Measurements from ENCODE around the gene KAZALD1.

The KAZALD1 gene

GRCh38 chr10:101095550-101096213, 33.9 kb downstream of the KAZALD1 start:
- DNase-seq = peak; percentile 51

DNA sequence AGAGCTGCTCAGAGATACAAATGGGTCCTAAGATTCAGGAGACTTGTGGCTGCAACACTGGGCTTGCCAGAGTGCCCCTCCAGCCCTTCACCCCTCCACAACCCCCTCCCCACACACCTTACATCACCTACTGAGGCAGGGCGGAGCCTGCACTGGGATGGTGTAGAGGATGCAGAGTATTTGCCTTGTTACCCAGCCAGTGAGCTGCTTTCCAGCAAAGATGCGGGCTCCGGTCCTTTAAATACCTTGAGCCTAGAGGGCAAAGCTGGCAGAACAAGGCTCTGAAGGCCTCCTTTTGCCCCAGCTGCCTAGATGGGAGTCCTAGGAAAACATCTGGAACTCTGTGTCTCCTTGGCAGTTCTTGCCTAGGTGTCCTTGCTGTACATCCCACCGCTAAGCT, 34.6 kb downstream of the KAZALD1 start:
- DNase-seq = no peak

DNA sequence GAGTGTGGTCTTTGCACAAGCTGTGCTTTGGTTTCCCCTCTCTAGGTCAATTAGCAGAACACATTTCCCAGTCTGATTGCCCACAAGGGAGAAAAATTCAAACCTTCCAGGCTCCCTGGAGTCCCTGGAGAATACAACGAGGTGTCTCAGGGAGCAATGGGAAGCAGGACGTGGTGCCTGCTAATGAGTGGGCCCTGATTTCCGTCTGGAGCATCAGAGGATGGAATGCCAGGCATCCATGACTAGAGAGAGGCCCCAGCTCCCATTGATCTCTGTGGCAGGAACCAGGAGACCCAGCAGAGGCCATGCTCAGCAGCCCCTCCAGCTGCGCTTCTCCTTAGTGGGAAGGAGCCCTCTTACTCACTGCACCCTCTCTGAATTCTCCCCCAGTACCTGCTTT, 36.1 kb downstream of the KAZALD1 start:
- no peak for DNase-seq

GRCh38 chr10:101099901-101100300, 38.1 kb downstream of the KAZALD1 start:
- DNase-seq = no peak

GRCh38 chr10:101101372-101101881, 39.6 kb downstream of the KAZALD1 start:
- DNase-seq = no peak

DNA sequence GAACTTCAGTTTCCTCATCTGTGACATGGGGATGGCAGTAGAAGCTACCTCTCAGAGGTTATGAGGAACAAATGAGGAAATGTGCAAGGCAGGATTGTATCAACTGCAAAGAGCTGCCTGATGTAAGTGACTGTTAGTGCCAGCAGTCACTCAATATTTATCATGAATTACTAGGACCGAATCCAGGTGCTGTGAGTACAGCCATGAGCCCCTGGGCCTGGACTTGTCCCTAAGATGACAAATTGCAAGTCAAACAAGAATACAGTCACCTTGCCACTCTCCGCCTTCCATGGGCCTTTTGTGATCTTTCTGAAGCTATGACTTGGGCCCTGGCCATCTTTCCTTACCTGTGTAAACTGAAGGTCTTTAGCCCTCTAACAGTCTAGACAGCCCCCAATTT, 41.6 kb downstream of the KAZALD1 start:
- DNase-seq = no peak

DNA sequence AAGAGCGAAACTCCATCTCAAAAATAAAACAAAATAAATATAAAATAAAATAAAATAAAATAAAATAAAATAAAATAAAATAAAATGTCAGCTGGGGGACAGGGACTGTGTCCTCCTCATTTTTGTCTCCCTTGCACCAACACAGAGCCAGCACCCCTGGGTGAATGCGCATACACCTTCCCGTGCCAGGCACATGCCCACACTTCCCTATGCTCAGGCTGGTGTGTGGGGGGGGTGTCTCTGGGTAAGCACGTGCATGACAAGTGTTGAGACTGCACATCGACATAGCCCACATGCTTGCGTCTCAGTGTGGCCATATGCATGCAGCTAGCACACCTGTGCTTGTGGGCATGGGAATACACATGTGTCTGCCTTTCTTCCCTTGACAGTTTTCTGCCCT, 44.6 kb downstream of the KAZALD1 start:
- no peak for DNase-seq

DNA sequence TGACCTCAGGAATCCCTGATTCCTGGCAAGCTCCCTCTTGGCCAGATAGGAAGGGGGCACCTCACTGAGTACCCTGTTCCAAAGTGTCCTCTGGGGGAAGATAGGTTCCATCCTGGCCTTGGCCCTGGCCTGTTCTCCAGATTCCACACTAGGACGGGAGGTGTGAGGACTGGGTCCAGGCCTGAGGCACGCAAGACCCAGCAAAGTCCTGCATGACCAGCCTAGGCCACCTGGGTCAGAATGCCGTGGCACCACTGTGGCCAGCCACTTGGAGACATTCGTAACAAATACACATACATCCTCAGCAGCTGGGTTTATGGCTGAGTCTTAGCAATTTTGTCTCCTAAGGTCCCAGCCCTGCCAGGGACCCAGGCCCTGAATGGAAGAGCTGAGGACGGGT, 46.0 kb downstream of the KAZALD1 start:
- no peak for DNase-seq

DNA sequence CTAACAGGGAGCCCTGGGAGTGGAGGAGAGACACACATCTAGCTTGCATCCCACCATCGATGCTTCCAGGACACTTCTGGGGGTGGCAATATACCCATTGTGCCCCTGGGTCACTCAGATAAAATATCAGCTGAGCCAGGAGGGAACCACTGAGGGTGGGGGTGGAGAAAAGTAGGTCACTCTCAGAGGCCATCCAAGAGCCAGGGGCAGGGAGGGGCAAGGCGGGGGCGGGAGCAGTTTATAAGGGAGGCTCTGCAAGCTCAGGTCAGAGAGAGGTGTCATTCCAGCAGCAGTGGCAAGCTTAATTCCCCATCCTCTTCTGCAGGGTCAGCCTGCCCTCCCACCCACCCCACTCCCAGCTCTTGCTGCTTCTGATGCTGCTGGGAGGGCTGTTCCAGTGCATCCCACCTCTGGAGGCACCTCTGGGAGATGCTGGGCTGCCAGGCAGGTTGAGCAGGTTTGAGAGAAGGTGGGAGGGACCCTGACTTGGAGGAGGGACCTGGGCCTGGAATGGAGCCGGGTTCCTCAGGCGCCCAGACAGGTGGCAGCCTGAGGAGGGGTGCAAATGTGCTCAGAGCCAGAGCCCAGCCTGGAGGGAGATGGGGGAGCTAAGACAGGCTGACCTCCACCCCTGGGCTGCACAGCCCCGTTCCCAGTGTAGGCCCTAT, 49.2 kb downstream of the KAZALD1 start:
- DNase-seq = no peak

- DNase-seq = no peak
Measured at GRCh38 chr10:101111547-101111946, 49.8 kb downstream of the KAZALD1 start.

DNA sequence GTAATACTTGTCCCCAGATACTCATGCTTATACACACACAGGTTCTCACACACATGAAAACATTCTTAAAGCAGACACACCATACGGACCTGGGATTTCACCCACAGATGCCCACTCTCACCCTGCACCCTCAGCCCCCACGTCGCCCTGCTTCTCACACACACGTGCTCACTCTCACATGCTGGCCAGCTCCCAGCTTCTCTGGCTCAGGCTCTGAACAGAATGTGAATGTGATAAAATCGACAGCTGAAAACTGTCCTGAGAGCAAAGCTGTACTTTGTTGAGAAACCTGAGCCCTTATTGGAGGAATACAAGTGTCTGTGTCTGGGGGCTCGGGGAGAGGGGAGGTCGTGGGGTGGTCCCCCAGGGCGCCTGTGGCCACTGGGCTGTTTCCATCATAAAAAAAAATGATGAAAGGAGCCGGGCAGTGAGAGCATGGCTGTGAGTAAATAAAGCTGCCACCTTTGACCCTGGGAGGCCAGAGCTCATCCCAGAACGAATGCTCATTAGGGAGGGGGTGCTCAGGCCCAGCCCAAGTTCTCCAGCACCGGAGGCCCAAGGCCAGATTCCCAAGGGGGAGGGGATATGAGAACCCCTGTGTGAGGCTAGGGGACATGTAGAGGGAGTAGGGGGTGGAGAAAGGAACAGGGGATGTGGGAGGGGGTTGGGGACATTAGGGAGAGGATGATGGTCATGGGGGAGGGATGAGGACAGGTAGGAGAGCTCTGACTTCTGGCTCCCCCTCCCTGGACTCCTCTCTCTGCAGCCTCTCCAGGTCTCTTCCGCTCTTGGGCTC, 51.2 kb downstream of the KAZALD1 start:
- no peak for DNase-seq

DNA sequence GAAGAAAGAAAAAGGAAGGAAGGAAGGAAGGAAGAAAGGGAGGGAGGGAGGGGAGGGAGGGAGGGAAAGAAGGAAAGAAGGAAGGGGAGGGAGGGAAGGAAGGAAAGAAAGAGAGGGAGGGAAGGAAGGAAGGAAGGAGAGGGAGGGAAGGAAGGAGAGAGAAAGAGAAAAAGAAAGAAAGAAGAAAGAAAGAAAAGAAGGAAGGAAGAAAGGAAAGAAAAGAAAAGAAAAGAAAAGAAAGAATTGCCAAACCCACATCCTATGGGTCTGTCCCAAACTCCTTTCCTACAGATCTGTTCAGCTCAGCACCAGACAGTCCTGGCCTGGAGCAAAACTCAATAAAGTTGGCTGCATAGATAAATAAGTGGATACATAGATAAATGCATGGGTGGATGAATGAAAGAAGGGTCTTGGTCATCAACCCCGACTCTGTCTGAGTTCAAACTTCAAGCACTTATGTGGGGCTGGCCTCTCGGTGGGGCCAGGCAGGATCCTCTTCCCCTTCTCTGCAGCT, 52.2 kb downstream of the KAZALD1 start:
- DNase-seq = no peak

DNA sequence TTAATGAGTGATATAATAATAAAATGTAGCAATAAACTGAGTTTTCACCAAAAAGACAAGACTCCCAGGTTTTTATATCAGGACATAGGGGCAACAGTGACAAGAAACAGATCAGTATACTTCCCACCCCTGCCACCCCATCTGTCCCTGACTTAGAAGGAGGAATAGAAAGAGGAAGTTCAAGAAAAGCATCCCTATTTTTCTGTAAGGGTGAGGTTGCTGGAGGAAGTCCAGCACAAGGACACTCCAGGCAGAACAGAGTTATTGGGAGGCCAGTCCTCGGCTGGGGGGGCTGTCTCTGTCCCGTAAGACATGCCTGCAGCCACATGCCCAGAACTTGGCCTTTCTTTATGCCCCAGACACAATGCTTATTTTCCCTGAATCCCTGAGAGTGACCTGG, 52.9 kb downstream of the KAZALD1 start:
- DNase-seq = no peak
